ENCODE measurements around the gene RPS6KA1. TPM values are rescaled to one million over a fixed set of nuclear protein-coding genes. Genes with fewer than 3 reads are reported as not detected.
A peak's percentile ranks its signal among the peaks of the same experiment; 100 is the strongest.

The RPS6KA1 gene
- total and polyA plus RNA-seq, 2 of the 13 experiments (the other 11 are each of a cell fraction or from before 2014, with no cell fraction given): 19.6 to 24.2 TPM

DNA sequence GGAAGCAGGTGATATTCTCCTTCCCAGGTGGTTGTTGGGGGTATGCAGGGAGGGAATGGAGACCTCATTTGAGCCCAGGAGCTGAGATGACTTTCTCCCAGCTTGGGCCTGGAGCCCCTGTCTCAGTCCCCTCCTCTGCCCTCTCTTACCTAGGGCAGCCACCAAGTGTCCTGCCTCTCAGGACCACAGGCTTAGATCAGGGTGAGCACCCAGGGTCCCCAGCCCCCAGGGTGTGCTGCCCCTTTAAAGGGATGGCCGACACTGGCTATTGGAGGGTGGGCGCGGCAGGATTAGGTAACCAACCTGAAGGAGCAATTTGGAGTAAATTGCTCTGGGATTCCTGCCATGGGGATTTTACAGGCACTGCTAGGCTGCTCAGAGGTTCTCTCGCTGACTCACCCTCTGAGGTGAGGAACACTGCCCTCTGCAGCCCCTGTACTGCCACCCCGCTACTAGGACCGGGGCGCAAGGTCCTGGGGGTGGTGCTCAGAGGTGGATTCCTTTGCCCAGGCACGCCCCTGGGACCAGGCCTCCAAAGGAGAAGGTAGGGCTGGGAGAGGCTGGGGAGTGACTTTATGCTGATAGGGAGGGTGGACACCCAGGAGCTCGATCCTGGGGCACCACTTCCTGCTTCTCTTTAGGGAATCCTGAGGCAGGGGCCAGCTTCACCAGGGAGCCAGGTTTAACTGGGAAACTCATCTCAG is 1.5 kb downstream of the RPS6KA1 start (continued):
- no peak for TF ChIP-seq GABPA (IDR thresholded peaks at IDR 0.05; ENCODE audit: low read depth, low read length)
- no peak for TF ChIP-seq GABPA (CRISPR knock-in tag; IDR thresholded peaks at IDR 0.05; ENCODE audit: low read depth)
- TF ChIP-seq TRAFD1 (CRISPR knock-in tag; IDR thresholded peaks at IDR 0.05; ENCODE audit: borderline replicate concordance): no peak
- TF ChIP-seq ZNF468 (CRISPR knock-in tag; IDR thresholded peaks at IDR 0.05): no peak
- no peak for TF ChIP-seq TCF12 (IDR thresholded peaks at IDR 0.05)
- no peak for TF ChIP-seq TCF12 (CRISPR knock-in tag; IDR thresholded peaks at IDR 0.05)
- no peak for TF ChIP-seq ZBTB2 (CRISPR knock-in tag; IDR thresholded peaks at IDR 0.05; ENCODE audit: low read depth)
- TF ChIP-seq U2AF2 (IDR thresholded peaks at IDR 0.05; ENCODE audit: low read depth, low read length): no peak
- TF ChIP-seq, protein P1, sequence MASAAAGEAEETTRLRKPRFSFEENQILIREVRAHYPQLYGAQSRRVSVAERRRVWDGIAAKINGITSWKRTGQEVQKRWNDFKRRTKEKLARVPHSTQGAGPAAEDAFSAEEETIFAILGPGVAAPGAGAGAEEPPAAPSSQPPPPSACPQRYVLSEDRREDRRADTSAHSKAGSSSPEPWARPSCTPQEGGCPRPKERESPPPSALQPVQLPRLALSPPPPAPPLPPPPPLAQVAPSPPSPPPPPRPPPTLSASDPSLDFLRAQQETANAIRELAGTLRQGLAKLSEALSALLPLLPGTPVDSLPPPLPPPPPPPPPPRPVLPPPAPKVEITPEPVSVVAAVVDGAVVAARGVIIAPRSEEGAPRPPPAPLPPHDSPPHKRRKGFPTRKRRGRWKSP (CRISPR knock-in tag; IDR thresholded peaks at IDR 0.05): no peak
- no peak for TF ChIP-seq CREB3 (CRISPR knock-in tag; IDR thresholded peaks at IDR 0.05)
- peak; percentile 43; the same call in 1 of the 2 replicates for TF ChIP-seq HNF4G (IDR thresholded peaks at IDR 0.05; ENCODE audit: borderline replicate concordance, low read depth, low read length)
- no peak for TF ChIP-seq HNF4G (CRISPR knock-in tag; IDR thresholded peaks at IDR 0.05; ENCODE audit: borderline replicate concordance, low read depth)
- no peak for TF ChIP-seq ZNF629 (CRISPR knock-in tag; conservative IDR thresholded peaks at IDR 0.05)
- TF ChIP-seq XBP1 (CRISPR knock-in tag; IDR thresholded peaks at IDR 0.05): no peak
- no peak for TF ChIP-seq DR1 (CRISPR knock-in tag; IDR thresholded peaks at IDR 0.05)
- TF ChIP-seq GFI1 (CRISPR knock-in tag; IDR thresholded peaks at IDR 0.05; ENCODE audit: borderline replicate concordance): no peak
- TF ChIP-seq TAF15 (IDR thresholded peaks at IDR 0.05; ENCODE audit: low read depth, low read length, poor library complexity, severe bottlenecking): no peak
- no peak for TF ChIP-seq AKAP8 (CRISPR knock-in tag; IDR thresholded peaks at IDR 0.05)
- TF ChIP-seq SPEN (CRISPR knock-in tag; IDR thresholded peaks at IDR 0.05; ENCODE audit: low read depth): no peak
- peak; percentile 65; the same call in 1 of the 2 replicates for TF ChIP-seq ZBTB7A (CRISPR knock-in tag; IDR thresholded peaks at IDR 0.05)
- TF ChIP-seq, protein P2, sequence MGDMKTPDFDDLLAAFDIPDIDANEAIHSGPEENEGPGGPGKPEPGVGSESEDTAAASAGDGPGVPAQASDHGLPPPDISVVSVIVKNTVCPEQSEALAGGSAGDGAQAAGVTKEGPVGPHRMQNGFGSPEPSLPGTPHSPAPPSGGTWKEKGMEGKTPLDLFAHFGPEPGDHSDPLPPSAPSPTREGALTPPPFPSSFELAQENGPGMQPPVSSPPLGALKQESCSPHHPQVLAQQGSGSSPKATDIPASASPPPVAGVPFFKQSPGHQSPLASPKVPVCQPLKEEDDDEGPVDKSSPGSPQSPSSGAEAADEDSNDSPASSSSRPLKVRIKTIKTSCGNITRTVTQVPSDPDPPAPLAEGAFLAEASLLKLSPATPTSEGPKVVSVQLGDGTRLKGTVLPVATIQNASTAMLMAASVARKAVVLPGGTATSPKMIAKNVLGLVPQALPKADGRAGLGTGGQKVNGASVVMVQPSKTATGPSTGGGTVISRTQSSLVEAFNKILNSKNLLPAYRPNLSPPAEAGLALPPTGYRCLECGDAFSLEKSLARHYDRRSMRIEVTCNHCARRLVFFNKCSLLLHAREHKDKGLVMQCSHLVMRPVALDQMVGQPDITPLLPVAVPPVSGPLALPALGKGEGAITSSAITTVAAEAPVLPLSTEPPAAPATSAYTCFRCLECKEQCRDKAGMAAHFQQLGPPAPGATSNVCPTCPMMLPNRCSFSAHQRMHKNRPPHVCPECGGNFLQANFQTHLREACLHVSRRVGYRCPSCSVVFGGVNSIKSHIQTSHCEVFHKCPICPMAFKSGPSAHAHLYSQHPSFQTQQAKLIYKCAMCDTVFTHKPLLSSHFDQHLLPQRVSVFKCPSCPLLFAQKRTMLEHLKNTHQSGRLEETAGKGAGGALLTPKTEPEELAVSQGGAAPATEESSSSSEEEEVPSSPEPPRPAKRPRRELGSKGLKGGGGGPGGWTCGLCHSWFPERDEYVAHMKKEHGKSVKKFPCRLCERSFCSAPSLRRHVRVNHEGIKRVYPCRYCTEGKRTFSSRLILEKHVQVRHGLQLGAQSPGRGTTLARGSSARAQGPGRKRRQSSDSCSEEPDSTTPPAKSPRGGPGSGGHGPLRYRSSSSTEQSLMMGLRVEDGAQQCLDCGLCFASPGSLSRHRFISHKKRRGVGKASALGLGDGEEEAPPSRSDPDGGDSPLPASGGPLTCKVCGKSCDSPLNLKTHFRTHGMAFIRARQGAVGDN (CRISPR knock-in tag; IDR thresholded peaks at IDR 0.05): peak; percentile 76
